Dendritic cell treated with granulocyte-macrophage colony-stimulating factor and Interleukin-4, amounts not matched to agents 40 ng/mL and 50 ng/mL, for 4 days (primary cell): Measurements from ENCODE around the gene B4GALT4.
"Not testable (repeated sequence)": the region's sequence is repeated elsewhere in the genome, so short reads cannot be mapped to it uniquely, and the experiment has no call there.

Experiments
- H3K27ac Mint-ChIP-seq: one replicate; pipeline ENCODE4 v1.8.0; 2022; ENCODE audit warnings: mild to moderate bottlenecking, mixed read lengths
- H3K27me3 Mint-ChIP-seq: one replicate; pipeline ENCODE4 v1.8.0; 2022; ENCODE audit warnings: mild to moderate bottlenecking, mixed read lengths
- H3K36me3 Mint-ChIP-seq: one replicate; pipeline ENCODE4 v1.8.0; 2022; ENCODE audit warnings: low read depth, mixed read lengths
- H3K4me1 Mint-ChIP-seq: one replicate; pipeline ENCODE4 v1.8.0; 2022; ENCODE audit warnings: low read depth, mixed read lengths
- H3K4me3 Mint-ChIP-seq: one replicate; pipeline ENCODE4 v1.8.0; 2022; ENCODE audit warnings: mild to moderate bottlenecking, moderate library complexity, mixed read lengths
- H3K9me3 Mint-ChIP-seq: one replicate; pipeline ENCODE4 v1.8.0; 2022; ENCODE audit warnings: mixed read lengths
- intact Hi-C: fragments of 100-400 bp; cut with micrococcal nuclease; formaldehyde crosslinking; loops from one replicate; pipeline ENCODE4 v1.15.0; 2022

Gene B4GALT4

GRCh38 chr3:119240591-119241434, at the start of gene B4GALT4:
Gene B4GALT4 (minus strand): TSS chr3:119240878. CDS start chr3:119230099, 10,779 bp downstream.
- Mint-ChIP-seq H3K4me3 (peak within 1 kb of the TSS; percentile 83), H3K36me3 (peaks cover 7% of the 10 kb centered on the region), H3K4me1 (peaks cover 26% of the 10 kb centered on the region), H3K9me3 (no peaks in the 10 kb centered on the region), H3K27me3 (no peaks in the 10 kb centered on the region), H3K27ac (peak within 1 kb of the TSS; percentile 87)
- intact Hi-C loops = loop anchor here (5.0 kb wide), 1 partner anchor 94 kb away; the partner anchor contains the start of gene TEX55

- H3K9me3 Mint-ChIP-seq = peaks cover 28% of the 10 kb centered on the region
- H3K27me3 Mint-ChIP-seq = peaks cover 5% of the 10 kb centered on the region
- peak overlapping the region; percentile 28 for H3K27ac Mint-ChIP-seq
- no peak overlapping the region for H3K4me3 Mint-ChIP-seq
- intact Hi-C loops = no loop called here
- H3K4me1 Mint-ChIP-seq = peaks cover 41% of the 10 kb centered on the region
- H3K36me3 Mint-ChIP-seq = peaks cover 11% of the 10 kb centered on the region
Measured at GRCh38 chr3:119289404-119289770, 48.7 kb upstream of the B4GALT4 start.

- Mint-ChIP-seq H3K4me1 (peaks cover 40% of the 10 kb centered on the region), H3K4me3 (no peak overlapping the region), H3K27me3 (peaks cover 5% of the 10 kb centered on the region), H3K9me3 (peaks cover 30% of the 10 kb centered on the region), H3K36me3 (peaks cover 7% of the 10 kb centered on the region), H3K27ac (peak overlapping the region; percentile 28)
- intact Hi-C loops = no loop called here
Measured at GRCh38 chr3:119288669-119289403, 48.2 kb upstream of the B4GALT4 start.

- Mint-ChIP-seq H3K4me3 (no peak overlapping the region), H3K27me3 (no peaks in the 10 kb centered on the region), H3K4me1 (peaks cover 31% of the 10 kb centered on the region), H3K36me3 (peaks cover 8% of the 10 kb centered on the region), H3K27ac (peak overlapping the region; percentile 12), H3K9me3 (peaks cover 28% of the 10 kb centered on the region)
- intact Hi-C loops = loop anchor here (5.0 kb wide), 2 partner anchors 48 to 63 kb away; no protein-coding TSS in a partner anchor
Measured at GRCh38 chr3:119279584-119280243, 39.0 kb upstream of the B4GALT4 start.

- Mint-ChIP-seq H3K9me3 (peaks cover 28% of the 10 kb centered on the region), H3K27ac (peak overlapping the region; percentile 12), H3K4me3 (no peak overlapping the region), H3K27me3 (no peaks in the 10 kb centered on the region), H3K36me3 (peaks cover 8% of the 10 kb centered on the region), H3K4me1 (peaks cover 33% of the 10 kb centered on the region)
- intact Hi-C loops = loop anchor here (5.0 kb wide), 2 partner anchors 48 to 63 kb away; no protein-coding TSS in a partner anchor
Measured at GRCh38 chr3:119279101-119279554, 38.5 kb upstream of the B4GALT4 start.

- Mint-ChIP-seq H3K9me3 (peaks cover 5% of the 10 kb centered on the region), H3K36me3 (peaks cover 2% of the 10 kb centered on the region), H3K27me3 (peaks cover 4% of the 10 kb centered on the region), H3K27ac (no peak overlapping the region), H3K4me3 (no peak overlapping the region), H3K4me1 (peaks cover 33% of the 10 kb centered on the region)
- intact Hi-C loops = loop anchor here (5.0 kb wide), 2 partner anchors 51 to 66 kb away; no protein-coding TSS in a partner anchor
Measured at GRCh38 chr3:119276680-119277079, 36.0 kb upstream of the B4GALT4 start.

GRCh38 chr3:119270212-119270611, 29.5 kb upstream of the B4GALT4 start:
- H3K4me3 Mint-ChIP-seq, H3K4me1 Mint-ChIP-seq, H3K36me3 Mint-ChIP-seq, intact Hi-C loops, H3K27ac Mint-ChIP-seq: not testable (repeated sequence)
- Mint-ChIP-seq H3K27me3 (peaks cover 18% of the 10 kb centered on the region), H3K9me3 (peaks cover 10% of the 10 kb centered on the region)

GRCh38 chr3:119261055-119261454, 20.4 kb upstream of the B4GALT4 start:
- Mint-ChIP-seq H3K4me3 (no peak overlapping the region), H3K4me1 (peaks cover 40% of the 10 kb centered on the region), H3K27me3 (peaks cover 3% of the 10 kb centered on the region), H3K9me3 (no peaks in the 10 kb centered on the region), H3K27ac (no peak overlapping the region), H3K36me3 (no peaks in the 10 kb centered on the region)
- intact Hi-C loops = no loop called here

GRCh38 chr3:119259821-119260220, 19.1 kb upstream of the B4GALT4 start:
- peak overlapping the region; percentile 73 for H3K27ac Mint-ChIP-seq
- peaks cover 3% of the 10 kb centered on the region for H3K27me3 Mint-ChIP-seq
- H3K4me3 Mint-ChIP-seq = no peak overlapping the region
- no peaks in the 10 kb centered on the region for H3K9me3 Mint-ChIP-seq
- no peaks in the 10 kb centered on the region for H3K36me3 Mint-ChIP-seq
- H3K4me1 Mint-ChIP-seq = peaks cover 40% of the 10 kb centered on the region
- intact Hi-C loops = no loop called here

GRCh38 chr3:119258915-119259314, 18.2 kb upstream of the B4GALT4 start:
- Mint-ChIP-seq H3K9me3 (no peaks in the 10 kb centered on the region), H3K27ac (peak overlapping the region; percentile 73), H3K27me3 (peaks cover 1% of the 10 kb centered on the region), H3K4me1 (peaks cover 40% of the 10 kb centered on the region), H3K36me3 (no peaks in the 10 kb centered on the region), H3K4me3 (no peak overlapping the region)
- intact Hi-C loops = no loop called here

GRCh38 chr3:119257654-119258410, 17.2 kb upstream of the B4GALT4 start:
- H3K4me1 Mint-ChIP-seq = peaks cover 40% of the 10 kb centered on the region
- peak overlapping the region; percentile 73 for H3K27ac Mint-ChIP-seq
- no peaks in the 10 kb centered on the region for H3K27me3 Mint-ChIP-seq
- no peaks in the 10 kb centered on the region for H3K36me3 Mint-ChIP-seq
- peaks cover 4% of the 10 kb centered on the region for H3K9me3 Mint-ChIP-seq
- no peak overlapping the region for H3K4me3 Mint-ChIP-seq
- intact Hi-C loops = no loop called here

GRCh38 chr3:119257111-119257510, 16.4 kb upstream of the B4GALT4 start:
- H3K4me1 Mint-ChIP-seq = peaks cover 40% of the 10 kb centered on the region
- no peak overlapping the region for H3K4me3 Mint-ChIP-seq
- H3K9me3 Mint-ChIP-seq = peaks cover 11% of the 10 kb centered on the region
- no peaks in the 10 kb centered on the region for H3K36me3 Mint-ChIP-seq
- intact Hi-C loops = no loop called here
- no peaks in the 10 kb centered on the region for H3K27me3 Mint-ChIP-seq
- peak overlapping the region; percentile 73 for H3K27ac Mint-ChIP-seq

GRCh38 chr3:119255214-119255613, 14.5 kb upstream of the B4GALT4 start:
- Mint-ChIP-seq H3K36me3 (no peaks in the 10 kb centered on the region), H3K9me3 (peaks cover 15% of the 10 kb centered on the region), H3K27ac (no peak overlapping the region), H3K27me3 (no peaks in the 10 kb centered on the region), H3K4me3 (no peak overlapping the region), H3K4me1 (peaks cover 31% of the 10 kb centered on the region)
- intact Hi-C loops = no loop called here
